OCI-LY1 (cell line): ENCODE measurements around the gene SCYGR3.

ENCODE experiments used
- EZH2 ChIP-seq: fragments of 200-600 bp; sonication (generic), shearing (Covaris generic); IDR thresholded peaks from 2 replicates; pipeline ENCODE4 v1.8.0; 2017; ENCODE audit warnings: borderline replicate concordance, mixed run types, mild to moderate bottlenecking, antibody characterized with exemption, low read length, moderate library complexity, mixed read lengths
- TF ChIP-seq, protein P1 (sequence below): fragments of 200-600 bp; sonication (generic), shearing (Covaris generic); IDR thresholded peaks from 2 replicates; pipeline ENCODE4 v1.5.1; 2017; ENCODE audit warnings: mild to moderate bottlenecking, antibody characterized with exemption, low read length, moderate library complexity, mixed read lengths

DNA sequence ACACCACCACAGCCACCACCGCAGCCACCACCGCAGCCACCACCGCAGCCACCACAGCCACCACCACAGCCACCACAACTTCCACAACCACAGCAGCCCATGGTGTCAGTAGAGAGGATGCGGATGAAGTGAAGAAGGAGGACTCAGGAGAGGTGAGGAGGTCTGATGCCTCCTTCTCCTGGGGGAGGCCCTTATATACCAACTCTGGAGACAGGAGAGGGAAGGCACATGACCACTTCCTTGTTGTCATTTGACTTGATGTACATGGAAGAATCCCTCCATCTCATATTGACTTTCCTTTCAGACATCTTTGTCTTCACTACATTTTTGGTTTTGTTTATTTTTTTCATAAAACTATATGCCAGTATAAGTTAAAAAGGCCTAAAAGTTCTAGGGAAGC, at the start of gene SCYGR3:
- TF ChIP-seq, protein P1, sequence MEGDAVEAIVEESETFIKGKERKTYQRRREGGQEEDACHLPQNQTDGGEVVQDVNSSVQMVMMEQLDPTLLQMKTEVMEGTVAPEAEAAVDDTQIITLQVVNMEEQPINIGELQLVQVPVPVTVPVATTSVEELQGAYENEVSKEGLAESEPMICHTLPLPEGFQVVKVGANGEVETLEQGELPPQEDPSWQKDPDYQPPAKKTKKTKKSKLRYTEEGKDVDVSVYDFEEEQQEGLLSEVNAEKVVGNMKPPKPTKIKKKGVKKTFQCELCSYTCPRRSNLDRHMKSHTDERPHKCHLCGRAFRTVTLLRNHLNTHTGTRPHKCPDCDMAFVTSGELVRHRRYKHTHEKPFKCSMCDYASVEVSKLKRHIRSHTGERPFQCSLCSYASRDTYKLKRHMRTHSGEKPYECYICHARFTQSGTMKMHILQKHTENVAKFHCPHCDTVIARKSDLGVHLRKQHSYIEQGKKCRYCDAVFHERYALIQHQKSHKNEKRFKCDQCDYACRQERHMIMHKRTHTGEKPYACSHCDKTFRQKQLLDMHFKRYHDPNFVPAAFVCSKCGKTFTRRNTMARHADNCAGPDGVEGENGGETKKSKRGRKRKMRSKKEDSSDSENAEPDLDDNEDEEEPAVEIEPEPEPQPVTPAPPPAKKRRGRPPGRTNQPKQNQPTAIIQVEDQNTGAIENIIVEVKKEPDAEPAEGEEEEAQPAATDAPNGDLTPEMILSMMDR: no peak
- no peak for TF ChIP-seq EZH2
